ENCODE data around the gene BICC1.

GRCh38 chr10:58780476-58780875, 267.8 kb downstream of the BICC1 start:
- TF ChIP-seq CTCF (IDR thresholded peaks at IDR 0.05 in 2 of 3, conservative IDR thresholded peaks at IDR 0.05 in 1 of 3; ENCODE audit: borderline replicate concordance in 1 of 3, insufficient read depth in 1 of 3, low read depth in 2 of 3, low read length in 2 of 3): no peak
- no peak for TF ChIP-seq SIN3A (IDR thresholded peaks at IDR 0.05; ENCODE audit: low read depth)
